ENCODE data around the gene PCP2. TPM values are rescaled to one million over a fixed set of nuclear protein-coding genes. Genes with fewer than 3 reads are reported as not detected.

Gene PCP2
- total and polyA plus RNA-seq, 2 of the 13 experiments (the other 11 are each of a cell fraction or from before 2014, with no cell fraction given) = 0.62 TPM; not detected in 1

DNA sequence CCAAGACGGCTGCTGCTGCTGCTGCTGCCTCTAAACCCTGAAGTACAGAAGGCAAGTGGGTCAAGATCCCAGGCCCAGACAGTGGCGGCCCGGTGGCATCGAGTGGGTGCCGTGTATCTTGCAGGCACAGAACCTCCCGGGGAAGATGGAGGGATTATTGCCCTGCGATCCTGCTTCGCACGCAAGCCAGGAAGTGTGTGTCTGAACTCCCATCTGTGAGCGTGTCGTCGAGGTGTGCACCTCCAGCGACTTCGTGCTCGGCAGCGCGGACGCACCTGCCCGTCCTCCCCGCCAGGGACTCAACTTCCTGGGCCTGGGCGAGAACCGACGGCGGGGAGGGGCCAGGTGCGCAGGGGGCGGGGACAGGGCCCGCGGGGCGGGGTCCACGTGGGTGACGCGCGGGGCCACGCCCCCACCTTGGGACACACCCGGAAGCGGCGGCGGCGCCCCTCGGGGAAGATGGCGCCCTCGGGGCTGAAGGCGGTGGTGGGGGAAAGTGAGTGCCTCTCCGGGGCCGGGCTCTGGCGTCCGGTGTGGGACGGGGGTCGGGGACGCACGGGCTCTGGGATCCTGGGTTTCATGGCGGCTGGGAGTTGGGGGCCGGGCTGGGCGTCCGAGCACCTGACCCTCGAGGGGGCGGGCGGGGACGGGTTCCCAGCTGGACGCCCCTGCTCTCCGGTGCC, 3.3 kb upstream of the PCP2 start, which contains the start of gene STXBP2 (continued):
- TF ChIP-seq MXD4 (CRISPR knock-in tag; IDR thresholded peaks at IDR 0.05) (peak; percentile 61; the same call in 1 of the 2 replicates), GZF1 (CRISPR knock-in tag; IDR thresholded peaks at IDR 0.05) (no peak), NFKB2 (CRISPR knock-in tag; IDR thresholded peaks at IDR 0.05; ENCODE audit: borderline replicate concordance) (0 out of 2 replicates have a peak, but pooled peaks have one; percentile 74), ZNF530 (CRISPR knock-in tag; IDR thresholded peaks at IDR 0.05; ENCODE audit: low read depth) (no peak), ZNF709 (CRISPR knock-in tag; IDR thresholded peaks at IDR 0.05) (peak; percentile 73; the same call in 1 of the 2 replicates), NR2F6 (IDR thresholded peaks at IDR 0.05) (no peak), NR2F6 (CRISPR knock-in tag; IDR thresholded peaks at IDR 0.05) (no peak)

GRCh38 chr19:7636317-7636690, 2.8 kb upstream of the PCP2 start:
- DNase-seq (ENCODE audit: low spot score) = no peak
- Histone ChIP-seq H3K79me2 (ENCODE audit: insufficient read depth, low read length) (peaks cover 7% of the 10 kb centered on the region), H3K27ac (ENCODE audit: extremely low read length, insufficient read depth, low read length) (no peak overlapping the region), H3K4me2 (ENCODE audit: low read depth, low read length) (peak overlapping the region; percentile 60), H3K9ac (ENCODE audit: insufficient read depth, low read depth, low read length) (no peak overlapping the region), H3K4me3 (replicated peaks in 1 of 3; ENCODE audit: insufficient read depth in 1 of 3, low read depth in 2 of 3, low read length in 3 of 3) (peak overlapping the region in 2 of 3 experiments; percentile 93 to 95; a peak in 3 of 6 replicates), H3K9me3 (ENCODE audit: low read length) (no peaks in the 10 kb centered on the region), H4K20me1 (ENCODE audit: insufficient read depth, low read length) (no peaks in the 10 kb centered on the region; the same call in 1 of the 2 replicates), H2AFZ (ENCODE audit: low read length) (no peak overlapping the region), H3K36me3 (replicated peaks in 1 of 2; ENCODE audit: control insufficient read depth in 1 of 2, insufficient read depth in 2 of 2, low read length in 2 of 2) (peaks cover 0 to 1% of the 10 kb centered on the region in 2 experiments; a peak in 2 of 5 replicates), H3K4me1 (ENCODE audit: insufficient read depth, low read length) (peaks cover 23% of the 10 kb centered on the region), H3K27me3 (ENCODE audit: control insufficient read depth in 1 of 2, insufficient read depth in 2 of 2, low read length in 2 of 2) (no peaks in the 10 kb centered on the region; a peak in 1 of 5 replicates)
- ChIA-PET CTCF (ENCODE audit: low intra/inter-chr PET ratio, low total read pairs) (no interaction called here), POLR2A (interaction anchor here (1.0 kb wide), 1 partner anchor 41 kb away, joined by 5 read pairs; the partner anchor contains the start of gene CAMSAP3)
- in situ Hi-C loops (cut with HindIII; ENCODE audit: extremely low pct_ligation_motif_present, low pct_unique_long_range_greater_than_20kb) (no loop called here), intact Hi-C loops (cut with micrococcal nuclease; ENCODE audit: unreplicated experiment) (no loop called here)
- TSS peak; percentile 53 for BruUV-seq (replicated peaks)
- no peak for ATAC-seq
- FAIRE-seq = no peak
- WGBS (ENCODE audit: low lambda C conversion rate) = 72% methylated on average over 16 of the region's 16 CpGs
- TF ChIP-seq ARID3A (IDR thresholded peaks at IDR 0.05; ENCODE audit: low read depth, low read length) (no peak), MAFK (conservative IDR thresholded peaks at IDR 0.05 in 1 of 2, IDR thresholded peaks at IDR 0.05 in 1 of 2; ENCODE audit: low read length in 2 of 2) (no peak), IKZF5 (CRISPR knock-in tag; IDR thresholded peaks at IDR 0.05) (no peak), FIP1L1 (IDR thresholded peaks at IDR 0.05; ENCODE audit: borderline replicate concordance, insufficient read depth, low read depth, low read length) (no peak), ZNF512 (CRISPR knock-in tag; IDR thresholded peaks at IDR 0.05) (no peak), ZNF383 (CRISPR knock-in tag; IDR thresholded peaks at IDR 0.05; ENCODE audit: borderline replicate concordance) (no peak), REPIN1 (CRISPR knock-in tag; IDR thresholded peaks at IDR 0.05; ENCODE audit: borderline replicate concordance, low read depth) (no peak), ZNF580 (CRISPR knock-in tag; IDR thresholded peaks at IDR 0.05; ENCODE audit: borderline replicate concordance, low read depth) (no peak), ZNF510 (CRISPR knock-in tag; IDR thresholded peaks at IDR 0.05; ENCODE audit: low read depth) (no peak)
- TF ChIP-seq, protein P1, sequence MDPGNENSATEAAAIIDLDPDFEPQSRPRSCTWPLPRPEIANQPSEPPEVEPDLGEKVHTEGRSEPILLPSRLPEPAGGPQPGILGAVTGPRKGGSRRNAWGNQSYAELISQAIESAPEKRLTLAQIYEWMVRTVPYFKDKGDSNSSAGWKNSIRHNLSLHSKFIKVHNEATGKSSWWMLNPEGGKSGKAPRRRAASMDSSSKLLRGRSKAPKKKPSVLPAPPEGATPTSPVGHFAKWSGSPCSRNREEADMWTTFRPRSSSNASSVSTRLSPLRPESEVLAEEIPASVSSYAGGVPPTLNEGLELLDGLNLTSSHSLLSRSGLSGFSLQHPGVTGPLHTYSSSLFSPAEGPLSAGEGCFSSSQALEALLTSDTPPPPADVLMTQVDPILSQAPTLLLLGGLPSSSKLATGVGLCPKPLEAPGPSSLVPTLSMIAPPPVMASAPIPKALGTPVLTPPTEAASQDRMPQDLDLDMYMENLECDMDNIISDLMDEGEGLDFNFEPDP (CRISPR knock-in tag; conservative IDR thresholded peaks at IDR 0.05) = 0 out of 2 replicates have a peak, but pooled peaks have one; percentile 68
